HEK293 (cell line): ENCODE results near the gene TUT4.

Source experiments
- CTCF ChIP-seq: fragments of 450-650 bp; formaldehyde crosslinking; IDR thresholded peaks from 2 replicates; pipeline ENCODE4 v1.5.1; 2016; ENCODE audit warnings: missing biosample characterization, missing genetic modification characterization
- EGR2 ChIP-seq: fragments of 450-650 bp; formaldehyde crosslinking; IDR thresholded peaks from 2 replicates; pipeline ENCODE4 v1.5.1; 2016; ENCODE audit warnings: low read depth, missing biosample characterization, missing genetic modification characterization
- ELK4 ChIP-seq: IDR thresholded peaks from 2 replicates; pipeline ENCODE4 v1.6.1; 2011; ENCODE audit warnings: mild to moderate bottlenecking, low read depth, low read length, borderline replicate concordance
- GLIS2 ChIP-seq: fragments of 450-650 bp; formaldehyde crosslinking; IDR thresholded peaks from 2 replicates; pipeline ENCODE4 v1.5.1; 2016; ENCODE audit warnings: missing biosample characterization, missing genetic modification characterization
- HOXA7 ChIP-seq: sonication (generic); formaldehyde crosslinking; IDR thresholded peaks from 2 replicates; pipeline ENCODE4 v1.8.1; 2022; ENCODE audit warnings: missing genetic modification reagents, borderline replicate concordance
- KLF16 ChIP-seq: fragments of 450-650 bp; formaldehyde crosslinking; IDR thresholded peaks from 2 replicates; pipeline ENCODE4 v1.5.1; 2017; ENCODE audit warnings: missing biosample characterization, missing genetic modification characterization
- PRDM1 ChIP-seq: fragments of 450-650 bp; formaldehyde crosslinking; IDR thresholded peaks from 2 replicates; pipeline ENCODE4; 2016; ENCODE audit warnings: missing biosample characterization, missing genetic modification characterization
- SP2 ChIP-seq: fragments of 450-650 bp; formaldehyde crosslinking; IDR thresholded peaks from 2 replicates; pipeline ENCODE4 v1.5.1; 2016; ENCODE audit warnings: missing biosample characterization, missing genetic modification characterization
- SP3 ChIP-seq: fragments of 450-650 bp; formaldehyde crosslinking; IDR thresholded peaks from 2 replicates; pipeline ENCODE4 v1.5.1; 2016; ENCODE audit warnings: missing biosample characterization, missing genetic modification characterization
- TRIM28 ChIP-seq: IDR thresholded peaks from 2 replicates; pipeline ENCODE4 v1.6.1; 2011; ENCODE audit warnings: low read length, control low read depth, borderline replicate concordance
- TSHZ1 ChIP-seq: fragments of 450-650 bp; formaldehyde crosslinking; IDR thresholded peaks from 2 replicates; pipeline ENCODE4 v1.5.1; 2016; ENCODE audit warnings: missing biosample characterization, missing genetic modification characterization, borderline replicate concordance
- ZBTB20 ChIP-seq: fragments of 450-650 bp; formaldehyde crosslinking; IDR thresholded peaks from 2 replicates; pipeline ENCODE4 v1.5.1; 2016; ENCODE audit warnings: missing biosample characterization, missing genetic modification characterization
- ZBTB8A ChIP-seq: fragments of 450-650 bp; formaldehyde crosslinking; IDR thresholded peaks from 2 replicates; pipeline ENCODE4 v1.5.1; 2016; ENCODE audit warnings: missing biosample characterization, missing genetic modification characterization
- ZEB2 ChIP-seq: fragments of 450-650 bp; formaldehyde crosslinking; IDR thresholded peaks from 2 replicates; pipeline ENCODE4 v1.5.1; 2016; ENCODE audit warnings: missing biosample characterization, missing genetic modification characterization
- ZFHX2 ChIP-seq: fragments of 450-650 bp; formaldehyde crosslinking; conservative IDR thresholded peaks from 2 replicates; pipeline ENCODE4 v1.5.1; 2016; ENCODE audit warnings: missing biosample characterization, missing genetic modification characterization
- ZFP37 ChIP-seq: fragments of 450-650 bp; formaldehyde crosslinking; IDR thresholded peaks from 2 replicates; pipeline ENCODE4 v1.5.1; 2016; ENCODE audit warnings: missing biosample characterization, missing genetic modification characterization
- ZFP69B ChIP-seq: fragments of 450-650 bp; formaldehyde crosslinking; IDR thresholded peaks from 2 replicates; pipeline ENCODE4 v1.5.1; 2016; ENCODE audit warnings: missing biosample characterization, missing genetic modification characterization
- ZIC2 ChIP-seq: fragments of 450-650 bp; formaldehyde crosslinking; IDR thresholded peaks from 2 replicates; pipeline ENCODE4 v1.5.1; 2016; ENCODE audit warnings: missing biosample characterization, missing genetic modification characterization
- ZNF121 ChIP-seq: fragments of 450-650 bp; formaldehyde crosslinking; IDR thresholded peaks from 2 replicates; pipeline ENCODE4 v1.5.1; 2016; ENCODE audit warnings: missing biosample characterization, missing genetic modification characterization
- ZNF2 ChIP-seq: fragments of 450-650 bp; formaldehyde crosslinking; IDR thresholded peaks from 2 replicates; pipeline ENCODE4 v1.5.1; 2016; ENCODE audit warnings: missing biosample characterization, missing genetic modification characterization
- ZNF341 ChIP-seq: fragments of 450-650 bp; formaldehyde crosslinking; IDR thresholded peaks from 2 replicates; pipeline ENCODE4; 2016; ENCODE audit warnings: low read depth, missing biosample characterization, missing genetic modification characterization
- ZNF391 ChIP-seq: fragments of 450-650 bp; formaldehyde crosslinking; IDR thresholded peaks from 2 replicates; pipeline ENCODE4 v1.5.1; 2016; ENCODE audit warnings: low read depth, missing biosample characterization, missing genetic modification characterization, borderline replicate concordance
- ZNF624 ChIP-seq: fragments of 450-650 bp; formaldehyde crosslinking; IDR thresholded peaks from 2 replicates; pipeline ENCODE4 v1.5.1; 2017; ENCODE audit warnings: missing biosample characterization, missing genetic modification characterization
- ZNF629 ChIP-seq: fragments of 450-650 bp; formaldehyde crosslinking; IDR thresholded peaks from 2 replicates; pipeline ENCODE4 v1.5.1; 2017; ENCODE audit warnings: missing biosample characterization, missing genetic modification characterization
- ZNF639 ChIP-seq: fragments of 450-650 bp; formaldehyde crosslinking; IDR thresholded peaks from 2 replicates; pipeline ENCODE4 v1.5.1; 2016; ENCODE audit warnings: missing biosample characterization, missing genetic modification characterization
- ZNF692 ChIP-seq: fragments of 450-650 bp; formaldehyde crosslinking; IDR thresholded peaks from 2 replicates; pipeline ENCODE4 v1.5.1; 2016; ENCODE audit warnings: missing biosample characterization, missing genetic modification characterization
- ZNF701 ChIP-seq: fragments of 450-650 bp; formaldehyde crosslinking; IDR thresholded peaks from 2 replicates; pipeline ENCODE4 v1.5.1; 2016; ENCODE audit warnings: missing biosample characterization, missing genetic modification characterization
- ZXDB ChIP-seq: fragments of 450-650 bp; formaldehyde crosslinking; IDR thresholded peaks from 2 replicates; pipeline ENCODE4 v1.5.1; 2016; ENCODE audit warnings: missing biosample characterization, missing genetic modification characterization

TUT4 gene

GRCh38 chr1:52404116-52404974 is 148.5 kb downstream of the TUT4 start, which contains the start of the genes ORC1 and PRPF38A (continued):
- TF ChIP-seq ELK4 (0 out of 2 replicates have a peak, but pooled peaks have one; percentile 33), ZFHX2 (tag by site-specific recombination) (peak; percentile 65), ZNF639 (tag by site-specific recombination) (0 out of 2 replicates have a peak, but pooled peaks have one; percentile 11), ZFP37 (peak; percentile 29; the same call in 1 of the 2 replicates), ZNF2 (peak; percentile 42; the same call in 1 of the 2 replicates), ZIC2 (0 out of 2 replicates have a peak, but pooled peaks have one; percentile 39), ZNF692 (0 out of 2 replicates have a peak, but pooled peaks have one; percentile 62), PRDM1 (tag by site-specific recombination) (peak; percentile 82; the same call in 1 of the 2 replicates), HOXA7 (CRISPR knock-in tag) (no peak), ZBTB8A (tag by site-specific recombination) (peak; percentile 22), GLIS2 (tag by site-specific recombination) (peak; percentile 46; the same call in 1 of the 2 replicates), ZFP69B (0 out of 2 replicates have a peak, but pooled peaks have one; percentile 16), SP2 (tag by site-specific recombination) (peak; percentile 95), TRIM28 (peak; percentile 87; the same call in 1 of the 2 replicates), ZNF624 (tag by site-specific recombination) (no peak), KLF16 (tag by site-specific recombination) (peak; percentile 51; the same call in 1 of the 2 replicates), ZNF121 (tag by site-specific recombination) (no peak), ZNF391 (0 out of 2 replicates have a peak, but pooled peaks have one; percentile 21), ZNF701 (tag by site-specific recombination) (no peak), ZXDB (tag by site-specific recombination) (peak; percentile 81), ZNF341 (tag by site-specific recombination) (peak; percentile 68), CTCF (tag by site-specific recombination) (peak; percentile 94), ZEB2 (tag by site-specific recombination) (peak; percentile 72; the same call in 1 of the 2 replicates), ZBTB20 (tag by site-specific recombination) (peak; percentile 12; the same call in 1 of the 2 replicates), SP3 (peak; percentile 95), TSHZ1 (tag by site-specific recombination) (0 out of 2 replicates have a peak, but pooled peaks have one; percentile 9), ZNF629 (tag by site-specific recombination) (peak; percentile 100), EGR2 (tag by site-specific recombination) (0 out of 2 replicates have a peak, but pooled peaks have one; percentile 30)
